ENCODE measurements around the gene GPC6.
A peak's percentile ranks its signal among the peaks of the same experiment; 100 is the strongest.

The GPC6 gene

GRCh38 chr13:93876236-93876635 lies 649.6 kb downstream of the GPC6 start:
- no peak for DNase-seq

GRCh38 chr13:93878675-93879074 lies 652.1 kb downstream of the GPC6 start:
- DNase-seq: no peak

- no peak for DNase-seq
These were observed 654.8 kb downstream of the GPC6 start for GRCh38 chr13:93881411-93881810.

- no peak for DNase-seq
These were observed 655.6 kb downstream of the GPC6 start for GRCh38 chr13:93882086-93882651.

- DNase-seq: no peak
These were observed 662.9 kb downstream of the GPC6 start for GRCh38 chr13:93889430-93889951.

- DNase-seq: no peak
These were observed 673.4 kb downstream of the GPC6 start for GRCh38 chr13:93899981-93900380.

GRCh38 chr13:93900731-93901130 lies 674.1 kb downstream of the GPC6 start:
- no peak for DNase-seq

GRCh38 chr13:93903909-93904308 lies 677.3 kb downstream of the GPC6 start:
- no peak for DNase-seq

GRCh38 chr13:93915269-93915809 lies 688.7 kb downstream of the GPC6 start:
- no peak for DNase-seq

GRCh38 chr13:93922063-93922855 lies 695.7 kb downstream of the GPC6 start:
- no peak for DNase-seq

- no peak for DNase-seq
These were observed 699.4 kb downstream of the GPC6 start for GRCh38 chr13:93925990-93926389.

- DNase-seq: peak; percentile 33
These were observed 699.8 kb downstream of the GPC6 start for GRCh38 chr13:93926425-93926824.

- no peak for DNase-seq
These were observed 700.8 kb downstream of the GPC6 start for GRCh38 chr13:93927431-93927830.

GRCh38 chr13:93932901-93933300 lies 706.3 kb downstream of the GPC6 start:
- DNase-seq: no peak

- DNase-seq: no peak
These were observed 710.3 kb downstream of the GPC6 start for GRCh38 chr13:93936901-93937300.

- DNase-seq: no peak
These were observed 714.8 kb downstream of the GPC6 start for GRCh38 chr13:93941444-93941843.

- DNase-seq: no peak
These were observed 715.4 kb downstream of the GPC6 start for GRCh38 chr13:93942016-93942415.

GRCh38 chr13:93945621-93946020 lies 719.0 kb downstream of the GPC6 start:
- DNase-seq: no peak

GRCh38 chr13:93946994-93947393 lies 720.4 kb downstream of the GPC6 start:
- DNase-seq: no peak

GRCh38 chr13:93947651-93948050 lies 721.0 kb downstream of the GPC6 start:
- no peak for DNase-seq

- DNase-seq: no peak
These were observed 721.7 kb downstream of the GPC6 start for GRCh38 chr13:93948162-93948922.

- no peak for DNase-seq
These were observed 724.5 kb downstream of the GPC6 start for GRCh38 chr13:93951108-93951507.

GRCh38 chr13:93951951-93952350 lies 725.3 kb downstream of the GPC6 start:
- DNase-seq: no peak

Measured in NCI-H1048 (cell line).